ENCODE results near the gene PTPRJ. TPM values are rescaled to one million over a fixed set of nuclear protein-coding genes. Genes with fewer than 3 reads are reported as not detected.
A peak's percentile ranks its signal among the peaks of the same experiment; 100 is the strongest.

Gene PTPRJ
- total RNA-seq, 1 experiment from 2014 or later, result 1.5 TPM

DNA sequence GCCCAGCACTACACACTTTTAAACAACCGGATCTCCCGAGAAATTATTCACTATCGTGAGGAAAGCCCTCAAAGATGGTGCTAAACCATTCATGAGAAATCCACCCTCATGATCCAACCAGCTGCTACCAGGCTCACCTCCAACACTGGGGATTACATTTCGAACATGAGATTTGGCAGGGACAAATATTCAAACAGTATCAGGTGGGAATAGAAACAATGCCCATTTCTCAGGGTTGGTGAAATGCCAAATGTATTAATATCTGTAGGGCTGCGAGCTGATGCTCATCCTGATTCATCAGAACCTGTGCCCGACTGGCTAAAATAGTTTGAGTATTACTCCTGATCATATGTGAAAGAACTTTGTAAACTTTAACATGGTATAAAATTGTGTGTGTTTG is 15.8 kb upstream of the PTPRJ start:
- DNase-seq (ENCODE audit: low spot score), result no peak
- in situ Hi-C loops (cut with HindIII; ENCODE audit: low sequenced_read_pairs), result no loop called here

DNA sequence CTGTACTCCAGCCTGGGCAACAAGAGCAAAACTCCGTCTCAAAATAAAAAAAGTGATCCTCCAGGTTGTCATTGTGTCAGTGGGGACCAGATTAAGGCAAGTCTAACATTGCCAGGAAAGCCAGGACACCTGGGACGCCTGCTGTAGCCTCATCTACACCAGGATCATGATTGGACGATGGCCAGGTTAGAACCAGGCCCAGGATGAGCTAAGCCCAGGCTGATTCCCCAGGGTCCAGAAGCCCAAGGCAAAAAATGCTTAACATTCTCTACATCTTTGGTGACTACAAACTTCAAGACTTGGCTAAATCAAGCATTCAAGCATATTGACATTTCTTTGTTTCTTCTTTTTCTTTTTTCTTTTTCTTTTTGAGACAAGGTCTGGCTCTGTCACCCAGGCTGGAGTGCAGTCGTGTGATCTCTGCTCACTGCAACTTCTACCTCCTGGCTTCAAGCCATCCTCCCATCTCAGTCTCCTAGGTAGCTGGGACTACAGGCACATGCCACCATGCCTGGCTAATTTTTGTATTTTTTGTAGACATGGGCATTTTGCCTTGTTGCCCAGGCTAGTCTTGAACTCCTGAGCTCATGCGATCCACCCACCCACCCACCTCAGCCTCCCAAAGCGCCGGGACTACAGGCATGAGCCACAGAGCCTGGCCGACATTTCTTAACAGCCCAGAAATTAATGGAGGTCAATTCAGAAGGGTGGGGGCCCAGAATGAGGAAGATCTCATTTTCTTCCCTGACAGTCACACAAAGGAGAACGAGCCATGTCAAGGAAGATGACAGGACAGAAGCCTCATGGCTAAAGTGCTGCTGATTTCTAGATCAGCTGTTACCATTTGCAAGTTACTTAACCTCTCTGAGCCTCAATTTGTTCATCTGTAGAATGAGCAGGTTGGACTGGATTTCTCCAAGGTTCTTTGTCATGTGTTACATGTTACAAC is 12.5 kb upstream of the PTPRJ start:
- DNase-seq (ENCODE audit: low spot score), result no peak
- in situ Hi-C loops (cut with HindIII; ENCODE audit: low sequenced_read_pairs), result no loop called here

DNA sequence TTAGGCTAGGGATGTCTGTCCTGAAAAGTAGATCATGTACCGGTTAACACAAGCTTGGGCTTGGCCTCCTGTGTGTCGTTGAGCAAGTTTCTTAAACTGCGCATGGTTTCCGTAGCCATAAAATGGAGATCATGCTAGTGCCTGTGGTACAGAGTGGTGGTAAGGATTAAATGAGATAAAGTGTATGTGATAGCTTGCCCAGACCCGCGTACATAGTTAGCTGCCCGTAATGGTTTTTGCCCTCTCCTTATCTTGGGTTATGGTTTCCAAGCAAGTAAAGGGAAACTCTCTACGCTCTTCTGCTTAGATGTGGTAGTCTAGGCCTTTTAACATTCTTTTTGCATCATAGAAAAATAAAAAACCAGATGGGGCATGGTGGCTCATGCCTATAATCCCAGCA is 11.0 kb upstream of the PTPRJ start:
- in situ Hi-C loops (cut with HindIII; ENCODE audit: low sequenced_read_pairs), result no loop called here
- DNase-seq (ENCODE audit: low spot score), result no peak

DNA sequence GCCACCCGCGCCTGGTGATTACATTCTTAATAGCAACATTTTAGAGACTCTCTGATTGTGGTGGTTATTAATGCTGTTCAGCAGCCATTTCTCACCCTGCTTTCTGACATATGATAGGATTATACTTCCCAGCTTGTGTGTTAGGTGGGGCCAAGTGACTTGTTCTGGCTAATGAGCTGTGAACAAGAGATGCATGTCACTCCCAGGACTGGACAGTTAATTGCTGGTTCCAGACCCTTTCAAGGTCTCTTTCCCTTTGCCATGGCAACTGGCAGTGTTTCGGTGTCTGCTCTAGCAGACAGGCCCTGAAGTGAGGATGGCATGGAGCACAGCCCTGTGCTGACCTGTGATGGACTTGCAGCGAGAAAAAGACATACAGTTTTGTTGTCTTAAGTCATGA is 8.9 kb upstream of the PTPRJ start:
- no peak for DNase-seq (ENCODE audit: low spot score)
- in situ Hi-C loops (cut with HindIII; ENCODE audit: low sequenced_read_pairs), result no loop called here

DNA sequence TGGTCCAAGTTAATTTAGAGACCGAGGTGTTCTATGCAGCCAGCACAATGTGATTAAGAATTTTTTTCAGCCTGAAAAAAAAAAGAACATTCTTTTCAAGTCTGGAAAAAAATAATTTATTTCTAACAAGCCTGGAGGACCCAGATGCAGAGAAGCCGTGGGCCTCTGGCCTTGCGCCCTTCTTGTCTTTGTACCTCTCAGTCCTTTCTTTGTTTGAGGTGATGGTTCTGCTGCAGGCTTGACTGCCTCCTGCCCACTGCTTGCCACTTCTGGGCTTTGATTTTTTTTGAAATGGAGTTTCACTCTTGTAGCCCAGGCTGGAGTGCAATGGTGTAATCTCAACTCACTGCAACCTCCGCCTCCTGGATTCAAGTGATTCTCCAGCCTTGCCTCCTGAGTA is 7.2 kb upstream of the PTPRJ start:
- in situ Hi-C loops (cut with HindIII; ENCODE audit: low sequenced_read_pairs), result no loop called here

DNA sequence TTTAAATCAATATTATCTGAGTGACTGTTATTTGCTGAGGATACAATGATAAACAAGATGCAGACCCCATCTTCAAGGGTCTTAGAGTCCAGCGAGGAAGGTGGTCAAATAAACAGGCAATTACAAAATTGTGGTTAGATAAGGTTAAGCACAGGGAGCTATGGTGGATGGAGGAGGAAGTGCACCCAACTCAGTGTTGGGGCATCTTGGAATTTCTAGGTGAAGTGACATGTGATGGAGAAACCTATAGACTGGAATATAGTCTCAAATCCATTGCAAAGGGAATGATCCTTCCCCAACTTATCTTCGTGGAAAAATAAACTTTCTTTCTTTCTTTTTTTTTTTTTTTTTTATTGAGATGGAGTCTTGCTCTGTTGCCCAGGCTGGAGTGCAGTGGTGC is 3.4 kb upstream of the PTPRJ start:
- DNase-seq (ENCODE audit: low spot score), result no peak
- in situ Hi-C loops (cut with HindIII; ENCODE audit: low sequenced_read_pairs), result no loop called here

More for the DNA sequence above, 7.2 kb upstream of the PTPRJ start:
- DNase-seq (ENCODE audit: low spot score), result no peak

DNA sequence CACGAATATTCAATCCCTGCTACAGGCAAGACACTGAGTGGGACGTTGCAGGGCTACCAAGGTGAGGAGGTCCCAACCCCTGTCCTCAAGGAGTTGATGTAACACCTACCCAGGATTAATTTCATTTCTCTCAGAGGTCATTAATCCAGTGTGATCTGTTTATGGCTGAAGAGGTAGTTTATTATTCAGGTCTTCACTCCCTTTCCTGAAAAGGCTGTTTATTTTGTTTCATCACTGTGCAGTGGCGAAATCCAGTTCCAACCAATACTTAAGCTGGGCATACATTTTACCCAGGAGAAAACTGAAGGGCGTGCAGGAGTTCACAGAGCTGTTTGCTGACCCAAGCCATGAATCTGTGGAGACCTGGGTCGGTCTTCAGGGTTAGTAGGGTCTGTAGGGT is 2.7 kb upstream of the PTPRJ start:
- in situ Hi-C loops (cut with HindIII; ENCODE audit: low sequenced_read_pairs), result no loop called here
- DNase-seq (ENCODE audit: low spot score), result no peak

DNA sequence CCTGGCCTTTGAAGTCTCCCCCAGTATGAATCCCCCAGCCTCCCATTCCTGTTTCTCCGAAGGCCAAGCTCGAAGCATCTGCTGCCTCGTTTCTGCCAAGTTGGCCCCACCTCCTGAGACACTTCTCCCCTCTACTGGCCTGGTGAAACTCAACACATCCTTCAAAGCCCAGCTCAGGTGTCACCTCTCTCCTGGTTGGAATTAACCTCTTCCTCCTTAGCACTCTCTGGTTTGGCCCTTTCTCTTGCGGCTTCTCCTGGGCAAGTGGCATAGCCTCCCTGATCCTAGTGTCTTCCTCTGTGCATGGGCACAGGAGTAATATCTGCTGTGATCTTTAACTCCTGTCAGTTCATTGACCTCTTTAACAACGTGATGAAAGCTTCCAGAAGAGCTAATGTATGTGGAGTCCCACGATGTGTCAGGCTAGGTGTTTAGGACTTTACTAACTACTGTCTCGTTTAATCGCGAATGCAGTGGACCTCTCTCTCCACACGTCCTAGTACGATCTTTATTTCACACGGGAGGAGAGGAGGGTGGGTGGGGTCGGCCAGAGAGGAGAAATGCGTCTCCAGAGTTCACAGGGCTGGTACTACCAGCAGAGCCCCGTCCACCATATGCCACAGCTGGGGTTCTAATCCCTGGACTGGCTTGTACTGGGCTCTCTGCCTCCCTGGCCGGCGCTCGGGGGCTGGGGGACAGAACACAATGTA is 826 bp upstream of the PTPRJ start:
- in situ Hi-C loops (cut with HindIII; ENCODE audit: low sequenced_read_pairs), result no loop called here
- peak; percentile 49 for DNase-seq (ENCODE audit: low spot score)

DNA sequence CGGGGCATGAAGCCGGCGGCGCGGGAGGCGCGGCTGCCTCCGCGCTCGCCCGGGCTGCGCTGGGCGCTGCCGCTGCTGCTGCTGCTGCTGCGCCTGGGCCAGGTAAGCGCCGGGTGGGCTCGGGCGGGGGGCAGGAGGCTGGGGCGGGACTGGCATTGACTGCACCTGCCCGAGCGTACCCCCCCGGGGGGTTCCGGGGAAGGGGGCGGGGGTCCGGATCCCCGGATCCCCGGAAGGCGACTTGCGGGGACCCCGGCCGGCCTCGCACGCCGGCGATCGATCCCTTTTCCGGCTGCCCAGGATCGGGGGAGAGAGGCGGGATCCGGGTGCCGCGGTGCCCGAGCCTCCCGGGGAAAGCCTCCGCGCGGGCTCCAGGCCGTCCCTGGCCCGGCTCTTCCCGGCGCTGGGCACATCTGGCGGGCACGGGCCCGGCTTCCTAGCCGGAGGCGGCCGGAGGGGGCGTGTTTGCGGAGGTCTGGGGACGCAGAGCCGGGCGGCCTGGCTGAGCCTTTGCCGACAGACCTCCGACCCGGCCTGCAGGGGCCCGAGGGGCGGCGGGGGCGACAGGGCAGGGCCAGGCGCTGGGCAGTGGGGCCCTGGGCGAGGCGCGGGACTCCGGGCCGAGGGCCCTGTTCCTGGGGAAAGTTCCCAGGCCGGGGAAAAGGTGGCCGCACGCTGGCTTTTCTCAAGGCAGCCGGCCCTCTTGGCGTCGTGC is 705 bp downstream of the PTPRJ start:
- in situ Hi-C loops (cut with HindIII; ENCODE audit: low sequenced_read_pairs), result no loop called here
- no peak for DNase-seq (ENCODE audit: low spot score)

DNA sequence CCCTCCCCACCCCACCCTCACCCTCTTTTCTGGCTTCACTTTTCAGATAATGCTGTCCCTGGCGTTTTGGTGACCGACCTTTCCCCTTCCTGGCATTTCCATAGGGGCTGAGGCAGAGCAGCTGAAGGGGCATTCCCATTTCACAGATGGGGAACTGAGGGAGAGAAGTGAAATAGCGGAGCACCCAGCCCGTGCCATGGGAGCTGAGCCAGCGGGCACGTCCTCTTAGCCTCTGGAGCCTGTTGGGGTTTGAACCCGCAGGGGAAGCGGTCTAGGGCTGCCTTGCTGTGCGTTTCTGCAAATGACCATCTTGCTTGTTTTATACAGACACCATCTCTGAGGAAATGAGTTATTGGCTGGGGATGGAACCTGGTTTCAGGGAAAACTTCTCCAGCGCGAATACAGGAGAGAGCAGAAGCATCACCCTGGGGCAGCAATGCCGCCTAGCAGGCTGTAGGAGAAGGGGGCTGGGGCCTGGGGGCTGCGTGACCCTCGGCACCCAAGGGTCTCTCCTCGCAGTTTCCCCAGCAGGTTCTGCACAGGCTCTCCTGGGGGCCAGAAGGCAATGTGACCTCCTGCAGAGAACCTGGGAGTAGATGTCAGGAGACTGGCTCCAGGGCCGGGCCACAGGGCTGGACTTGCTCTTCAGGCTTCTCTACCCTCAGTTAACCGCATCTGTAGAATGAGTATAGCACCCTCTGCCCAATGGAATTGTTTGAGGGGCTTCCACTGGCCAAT is 1.5 kb downstream of the PTPRJ start:
- in situ Hi-C loops (cut with HindIII; ENCODE audit: low sequenced_read_pairs), result no loop called here
- no peak for DNase-seq (ENCODE audit: low spot score)

DNA sequence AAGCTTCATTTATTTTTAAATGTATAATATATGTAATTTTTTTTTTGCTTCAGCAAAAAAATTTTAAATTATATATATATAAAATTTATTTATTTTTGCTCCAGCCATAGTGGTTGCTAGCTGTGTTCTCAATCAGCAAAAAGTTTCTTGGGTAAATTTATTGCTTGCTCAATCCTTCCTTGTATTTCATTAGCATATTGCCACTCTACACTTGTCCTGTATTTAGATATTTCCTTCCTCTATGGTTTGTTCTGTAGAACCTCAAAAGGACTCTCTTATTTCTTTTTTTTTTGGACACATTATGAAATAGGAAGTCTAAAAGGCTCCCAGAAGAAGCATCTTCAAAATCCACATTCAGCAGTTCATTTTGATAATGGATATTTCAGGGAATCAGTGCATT is 2.3 kb downstream of the PTPRJ start:
- DNase-seq (ENCODE audit: low spot score), result no peak
- in situ Hi-C loops (cut with HindIII; ENCODE audit: low sequenced_read_pairs), result no loop called here

DNA sequence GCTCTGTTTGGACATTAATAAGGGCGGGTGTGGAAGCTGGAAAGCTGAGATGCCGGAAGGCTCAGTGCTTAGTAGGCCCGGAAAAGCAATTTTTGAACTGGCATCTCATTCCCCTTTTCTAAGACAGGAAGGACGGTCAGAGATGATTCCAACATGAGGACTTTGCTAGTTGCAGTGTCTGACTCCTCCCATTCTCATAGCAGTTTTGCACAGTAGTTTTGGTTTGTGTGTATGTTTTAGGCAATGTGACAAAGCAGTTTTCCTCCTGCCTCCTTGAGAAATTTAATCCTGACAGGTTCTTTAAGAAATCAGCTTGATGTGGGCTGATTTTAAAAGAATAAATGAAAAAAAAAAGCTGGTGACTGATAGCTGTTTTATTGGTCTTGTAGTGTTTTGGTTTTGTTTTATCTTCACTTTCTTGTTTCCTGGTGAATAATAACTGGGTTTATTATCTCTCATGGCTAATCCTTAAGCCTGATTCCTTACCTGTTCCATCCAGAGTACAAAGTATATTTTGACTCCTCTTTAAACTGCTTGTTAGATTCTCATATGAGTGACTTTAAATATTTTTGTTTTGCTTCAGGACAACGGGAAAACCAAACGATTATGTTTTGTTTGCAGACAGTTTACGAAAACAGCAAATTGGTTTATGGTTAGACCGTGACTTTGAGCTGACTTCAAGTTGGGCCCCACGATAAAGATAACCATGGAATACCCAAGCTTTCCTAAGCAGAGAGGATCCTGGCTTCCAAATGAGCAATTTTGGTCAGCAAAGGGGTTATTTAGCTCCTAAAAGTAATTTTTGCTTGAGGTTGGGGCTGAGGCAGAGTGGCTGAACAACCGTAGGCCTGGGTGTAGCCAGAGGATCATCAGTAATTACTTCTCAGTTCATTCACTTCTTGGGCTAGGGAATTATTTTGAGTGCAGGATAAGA is 3.4 kb downstream of the PTPRJ start:
- in situ Hi-C loops (cut with HindIII; ENCODE audit: low sequenced_read_pairs), result no loop called here
- DNase-seq (ENCODE audit: low spot score), result no peak

DNA sequence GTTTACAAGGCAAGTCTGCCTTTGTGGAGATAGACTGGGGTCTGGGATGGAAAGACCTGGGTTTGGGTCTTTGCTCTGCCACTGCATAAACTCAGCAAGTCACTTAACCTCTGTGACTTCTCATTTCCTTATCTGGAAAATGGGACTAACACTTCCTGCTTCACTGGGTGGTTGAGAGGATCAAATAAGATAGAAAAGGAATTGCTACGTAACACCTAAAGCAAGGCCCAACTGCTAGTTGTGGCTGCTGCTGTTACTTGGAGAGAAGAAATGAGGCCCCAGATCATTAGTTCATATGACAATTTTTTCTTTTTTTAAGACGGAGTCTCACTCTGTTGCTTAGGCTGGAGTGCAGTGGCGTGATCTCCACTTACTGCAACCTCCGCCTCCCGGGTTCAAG is 5.9 kb downstream of the PTPRJ start:
- in situ Hi-C loops (cut with HindIII; ENCODE audit: low sequenced_read_pairs), result no loop called here
- DNase-seq (ENCODE audit: low spot score), result no peak

DNA sequence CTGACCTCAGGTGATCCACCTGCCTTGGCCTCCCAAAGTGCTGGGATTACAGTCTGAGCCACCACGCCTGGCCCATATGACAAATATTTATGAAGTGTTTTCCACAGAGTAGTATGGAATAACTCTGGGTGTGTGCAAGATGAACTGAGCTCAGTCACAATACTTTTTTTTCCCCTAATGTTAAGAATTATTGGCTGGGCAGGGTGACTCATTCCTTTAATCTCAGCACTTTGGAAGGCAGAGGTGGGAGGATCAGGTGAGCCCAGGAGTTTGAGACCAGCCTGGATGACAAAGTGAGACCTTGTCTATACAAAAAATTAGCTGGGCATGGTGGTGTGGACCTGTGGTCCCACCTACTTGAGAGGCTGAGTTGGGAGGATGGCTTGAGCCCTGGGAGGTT is 6.4 kb downstream of the PTPRJ start:
- DNase-seq (ENCODE audit: low spot score), result no peak
- in situ Hi-C loops (cut with HindIII; ENCODE audit: low sequenced_read_pairs), result no loop called here

DNA sequence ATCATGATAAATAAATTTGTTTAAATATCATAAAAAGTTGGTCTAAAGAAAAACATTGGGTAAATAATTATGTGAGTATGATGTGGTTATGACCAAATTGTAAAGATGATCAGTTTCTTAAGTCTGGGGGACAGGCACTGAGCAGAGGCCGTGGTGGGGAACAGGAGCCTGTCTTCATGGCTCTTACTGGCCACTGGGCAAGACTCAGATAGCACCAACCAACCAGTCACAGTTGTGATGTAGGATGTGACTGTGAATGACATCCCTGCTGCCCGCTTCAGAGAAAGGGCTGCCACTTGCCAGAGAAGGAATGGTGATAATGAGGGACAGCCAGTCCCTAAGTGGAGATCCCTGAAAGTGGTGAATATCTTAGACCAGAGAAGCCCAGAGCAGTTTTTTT is 7.0 kb downstream of the PTPRJ start:
- in situ Hi-C loops (cut with HindIII; ENCODE audit: low sequenced_read_pairs), result no loop called here
- no peak for DNase-seq (ENCODE audit: low spot score)

DNA sequence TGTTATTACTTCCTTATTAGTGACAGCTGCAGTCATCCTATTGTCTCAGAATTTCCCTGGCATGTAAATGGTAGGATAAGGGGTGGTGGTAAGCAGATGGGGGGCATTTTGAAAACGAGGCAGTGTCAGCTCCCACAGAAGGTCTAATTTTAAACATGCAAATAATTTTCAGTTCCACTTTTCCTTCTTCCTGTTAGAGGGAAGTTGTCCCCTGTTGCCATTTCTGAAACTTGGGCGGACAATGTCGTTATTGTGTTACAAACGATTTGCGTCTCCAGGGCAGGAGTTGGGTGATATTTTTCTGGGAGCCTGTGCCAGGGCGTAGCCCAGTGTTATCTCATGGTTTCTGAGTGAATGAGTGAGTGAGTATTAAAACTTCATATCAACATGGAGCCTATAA is 7.4 kb downstream of the PTPRJ start:
- in situ Hi-C loops (cut with HindIII; ENCODE audit: low sequenced_read_pairs), result no loop called here
- DNase-seq (ENCODE audit: low spot score), result no peak

DNA sequence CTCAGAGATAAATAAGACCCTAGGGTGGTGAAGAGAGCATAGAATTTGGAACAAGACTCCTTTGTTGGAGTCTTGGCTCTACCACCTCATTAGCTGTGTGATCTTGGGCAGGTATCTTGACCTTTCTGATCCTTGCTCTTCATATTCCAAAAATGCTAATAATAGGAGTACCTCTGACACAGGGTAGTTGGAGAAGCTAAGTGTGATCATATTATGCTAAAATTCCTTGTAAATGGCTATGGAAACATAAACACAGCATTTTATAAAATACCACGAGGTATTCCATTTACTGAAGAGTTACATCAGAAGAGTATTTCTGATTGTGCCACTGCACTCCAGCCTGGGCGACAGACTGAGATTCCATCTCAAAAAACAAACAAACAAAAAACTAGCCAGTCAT is 9.4 kb downstream of the PTPRJ start:
- DNase-seq (ENCODE audit: low spot score), result no peak
- in situ Hi-C loops (cut with HindIII; ENCODE audit: low sequenced_read_pairs), result no loop called here

DNA sequence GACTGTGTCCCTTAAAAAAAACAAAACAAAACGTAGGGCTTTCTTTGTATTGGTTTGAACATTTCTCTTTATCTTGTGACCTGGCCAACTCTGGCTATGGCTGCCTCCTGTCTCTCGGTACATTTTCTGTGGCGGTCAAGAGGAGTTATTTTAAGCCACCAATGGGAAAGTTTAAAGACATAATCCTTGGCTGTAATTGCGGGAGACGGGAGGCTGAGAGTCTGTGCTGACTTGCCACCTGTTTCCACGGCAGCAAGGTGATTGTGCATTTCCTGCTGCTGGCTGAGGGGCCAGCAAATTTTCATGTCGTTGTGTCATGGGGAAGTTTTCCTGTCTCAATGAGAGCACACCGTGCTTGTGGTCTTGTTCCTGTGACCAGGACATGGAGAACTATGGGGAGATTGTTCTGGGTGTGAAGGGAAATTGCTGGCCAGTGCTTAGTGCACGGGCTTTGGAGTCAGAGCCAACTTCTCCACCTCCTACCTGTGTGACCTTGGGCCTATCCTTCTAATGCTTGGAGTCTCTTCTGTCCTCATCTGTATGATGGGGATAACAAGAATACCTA is 11.0 kb downstream of the PTPRJ start:
- in situ Hi-C loops (cut with HindIII; ENCODE audit: low sequenced_read_pairs), result no loop called here
- DNase-seq (ENCODE audit: low spot score), result peak; percentile 81

Measured in G401 (cell line).